ENCODE data around the gene GOLGA8M.
"Not testable (repeated sequence)": the region's sequence is repeated elsewhere in the genome, so short reads cannot be mapped to it uniquely, and the experiment has no call there.

The GOLGA8M gene

GRCh38 chr15:28712270-28712669, at the start of gene GOLGA8M:
TSS of gene GOLGA8M (minus strand) at chr15:28712421. CDS start at chr15:28712323, 98 bp downstream.
- DNase-seq (ENCODE audit: low read depth); H3K4me3 ChIP-seq (ENCODE audit: control insufficient read depth, low read depth, low read length): not testable (repeated sequence)

- not testable (repeated sequence) for H3K4me3 ChIP-seq (ENCODE audit: control insufficient read depth, low read depth, low read length); DNase-seq (ENCODE audit: low read depth)
These were observed 30.7 kb upstream of the GOLGA8M start for GRCh38 chr15:28742890-28743289.

- DNase-seq (ENCODE audit: low read depth) = not testable (repeated sequence)
- H3K4me3 ChIP-seq (ENCODE audit: control insufficient read depth, low read depth, low read length) = peak overlapping the region; percentile 22
These were observed 26.5 kb upstream of the GOLGA8M start for GRCh38 chr15:28738590-28739292.

DNA sequence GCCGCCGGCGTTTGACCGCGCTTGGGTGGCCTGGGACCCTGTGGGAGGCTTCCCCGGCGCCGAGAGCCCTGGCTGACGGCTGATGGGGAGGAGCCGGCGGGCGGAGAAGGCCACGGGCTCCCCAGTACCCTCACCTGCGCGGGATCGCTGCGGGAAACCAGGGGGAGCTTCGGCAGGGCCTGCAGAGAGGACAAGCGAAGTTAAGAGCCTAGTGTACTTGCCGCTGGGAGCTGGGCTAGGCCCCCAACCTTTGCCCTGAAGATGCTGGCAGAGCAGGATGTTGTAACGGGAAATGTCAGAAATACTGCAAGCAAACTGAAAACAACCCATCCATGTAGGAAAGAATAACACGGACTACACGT, 26.0 kb upstream of the GOLGA8M start:
- H3K4me3 ChIP-seq (ENCODE audit: control insufficient read depth, low read depth, low read length) = peak overlapping the region; percentile 22
- not testable (repeated sequence) for DNase-seq (ENCODE audit: low read depth)

DNA sequence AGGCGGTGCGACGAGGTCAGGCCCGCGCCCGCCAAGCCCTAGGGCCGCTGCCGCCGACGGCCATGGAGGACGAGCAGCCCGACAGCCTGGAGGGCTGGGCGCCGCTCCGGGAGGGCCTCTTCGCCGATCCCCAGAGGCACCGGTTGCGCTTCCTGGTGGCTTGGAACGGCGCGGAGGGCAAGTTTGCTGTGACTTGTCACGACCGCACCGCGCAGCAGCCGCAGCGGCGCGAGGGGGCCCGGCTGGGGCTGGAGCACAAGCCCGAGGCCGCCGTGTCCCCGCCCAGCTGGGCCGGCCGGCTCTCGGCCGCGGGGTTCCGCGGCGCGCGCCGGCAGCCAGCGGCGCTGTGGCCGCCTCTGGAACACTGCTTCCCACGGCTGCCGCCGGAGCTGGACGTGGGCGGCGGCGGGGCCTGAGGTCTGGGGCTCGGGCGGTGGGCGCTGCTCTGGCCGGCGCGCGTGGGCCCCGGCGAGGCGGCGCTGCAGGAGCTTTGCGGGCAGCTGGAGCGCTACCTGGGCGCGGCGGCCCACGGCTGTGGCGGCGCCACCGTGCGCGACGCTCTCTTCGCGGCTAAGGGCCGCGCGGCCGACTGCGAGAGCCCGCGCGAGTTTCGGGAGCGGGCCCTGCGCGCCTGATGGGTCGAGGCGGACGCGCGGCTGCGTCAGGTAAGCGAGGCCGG, 25.4 kb upstream of the GOLGA8M start:
- H3K4me3 ChIP-seq (ENCODE audit: control insufficient read depth, low read depth, low read length) = peak overlapping the region; percentile 30
- DNase-seq (ENCODE audit: low read depth) = not testable (repeated sequence)

- not testable (repeated sequence) for DNase-seq (ENCODE audit: low read depth)
These were observed 15.8 kb upstream of the GOLGA8M start for GRCh38 chr15:28728061-28728460.

DNA sequence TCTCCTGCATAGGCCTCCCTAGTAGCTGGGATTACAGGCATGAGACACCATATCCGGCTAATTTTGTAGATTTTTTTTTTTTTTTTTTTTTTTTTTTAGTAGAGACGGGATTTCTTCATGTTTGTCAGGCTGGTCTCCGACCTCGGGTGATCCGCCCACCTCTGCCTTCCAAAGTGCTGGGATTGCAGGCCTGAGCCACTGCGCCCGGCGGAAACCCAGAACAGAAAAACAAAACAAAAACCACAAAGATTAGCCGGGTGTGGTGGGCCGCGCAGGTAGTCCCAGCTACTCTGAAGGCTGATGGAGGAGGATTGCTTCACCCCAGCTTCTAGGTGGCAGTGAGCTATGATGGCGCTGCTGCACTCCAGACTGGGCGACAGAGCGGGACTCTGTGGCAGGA, 14.8 kb upstream of the GOLGA8M start:
- H3K4me3 ChIP-seq (ENCODE audit: control insufficient read depth, low read depth, low read length); DNase-seq (ENCODE audit: low read depth): not testable (repeated sequence)

More at GRCh38 chr15:28728061-28728460, 15.8 kb upstream of the GOLGA8M start:
- not testable (repeated sequence) for H3K4me3 ChIP-seq (ENCODE audit: control insufficient read depth, low read depth, low read length)

- no peak for DNase-seq (ENCODE audit: low read depth)
- TF ChIP-seq, protein P1, sequence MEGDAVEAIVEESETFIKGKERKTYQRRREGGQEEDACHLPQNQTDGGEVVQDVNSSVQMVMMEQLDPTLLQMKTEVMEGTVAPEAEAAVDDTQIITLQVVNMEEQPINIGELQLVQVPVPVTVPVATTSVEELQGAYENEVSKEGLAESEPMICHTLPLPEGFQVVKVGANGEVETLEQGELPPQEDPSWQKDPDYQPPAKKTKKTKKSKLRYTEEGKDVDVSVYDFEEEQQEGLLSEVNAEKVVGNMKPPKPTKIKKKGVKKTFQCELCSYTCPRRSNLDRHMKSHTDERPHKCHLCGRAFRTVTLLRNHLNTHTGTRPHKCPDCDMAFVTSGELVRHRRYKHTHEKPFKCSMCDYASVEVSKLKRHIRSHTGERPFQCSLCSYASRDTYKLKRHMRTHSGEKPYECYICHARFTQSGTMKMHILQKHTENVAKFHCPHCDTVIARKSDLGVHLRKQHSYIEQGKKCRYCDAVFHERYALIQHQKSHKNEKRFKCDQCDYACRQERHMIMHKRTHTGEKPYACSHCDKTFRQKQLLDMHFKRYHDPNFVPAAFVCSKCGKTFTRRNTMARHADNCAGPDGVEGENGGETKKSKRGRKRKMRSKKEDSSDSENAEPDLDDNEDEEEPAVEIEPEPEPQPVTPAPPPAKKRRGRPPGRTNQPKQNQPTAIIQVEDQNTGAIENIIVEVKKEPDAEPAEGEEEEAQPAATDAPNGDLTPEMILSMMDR (IDR thresholded peaks at IDR 0.05; ENCODE audit: control insufficient read depth, insufficient read depth, low read depth, low read length, missing control alignments) = no peak
- no peak overlapping the region for H3K4me3 ChIP-seq (ENCODE audit: control insufficient read depth, low read depth, low read length)
These were observed 13.9 kb upstream of the GOLGA8M start for GRCh38 chr15:28726102-28726501.

DNA sequence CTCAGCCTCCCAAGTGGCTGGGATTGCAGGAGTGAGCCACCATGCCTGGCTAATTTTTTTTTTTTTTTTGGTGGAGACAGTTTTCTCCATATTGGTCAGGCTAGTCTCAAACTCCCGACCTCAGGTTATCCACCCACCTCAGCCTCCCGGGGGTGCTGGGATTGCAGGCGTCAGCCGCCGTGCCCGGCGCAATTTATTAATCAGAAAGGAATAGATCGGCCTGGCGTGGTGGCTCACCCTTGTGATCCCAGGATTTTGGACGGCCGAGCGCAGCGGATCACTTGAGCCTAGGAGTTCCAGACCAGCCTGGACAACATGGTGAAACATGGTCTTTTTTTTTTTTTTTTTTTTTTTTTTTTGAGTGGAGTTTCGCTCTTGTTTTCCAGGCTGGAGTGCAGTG, 13.3 kb upstream of the GOLGA8M start:
- TF ChIP-seq, protein P1 (IDR thresholded peaks at IDR 0.05; ENCODE audit: control insufficient read depth, insufficient read depth, low read depth, low read length, missing control alignments) = no peak
- H3K4me3 ChIP-seq (ENCODE audit: control insufficient read depth, low read depth, low read length) = no peak overlapping the region
- no peak for DNase-seq (ENCODE audit: low read depth)

GRCh38 chr15:28723986-28724385, 11.8 kb upstream of the GOLGA8M start:
- H3K4me3 ChIP-seq (ENCODE audit: control insufficient read depth, low read depth, low read length); DNase-seq (ENCODE audit: low read depth): not testable (repeated sequence)

- not testable (repeated sequence) for DNase-seq (ENCODE audit: low read depth)
These were observed 7.4 kb upstream of the GOLGA8M start for GRCh38 chr15:28719626-28720025.

GRCh38 chr15:28718576-28718975, 6.4 kb upstream of the GOLGA8M start:
- not testable (repeated sequence) for DNase-seq (ENCODE audit: low read depth); H3K4me3 ChIP-seq (ENCODE audit: control insufficient read depth, low read depth, low read length)

More at GRCh38 chr15:28719626-28720025, 7.4 kb upstream of the GOLGA8M start:
- H3K4me3 ChIP-seq (ENCODE audit: control insufficient read depth, low read depth, low read length) = not testable (repeated sequence)

GRCh38 chr15:28714176-28714575, 2.0 kb upstream of the GOLGA8M start:
- DNase-seq (ENCODE audit: low read depth); H3K4me3 ChIP-seq (ENCODE audit: control insufficient read depth, low read depth, low read length): not testable (repeated sequence)

DNA sequence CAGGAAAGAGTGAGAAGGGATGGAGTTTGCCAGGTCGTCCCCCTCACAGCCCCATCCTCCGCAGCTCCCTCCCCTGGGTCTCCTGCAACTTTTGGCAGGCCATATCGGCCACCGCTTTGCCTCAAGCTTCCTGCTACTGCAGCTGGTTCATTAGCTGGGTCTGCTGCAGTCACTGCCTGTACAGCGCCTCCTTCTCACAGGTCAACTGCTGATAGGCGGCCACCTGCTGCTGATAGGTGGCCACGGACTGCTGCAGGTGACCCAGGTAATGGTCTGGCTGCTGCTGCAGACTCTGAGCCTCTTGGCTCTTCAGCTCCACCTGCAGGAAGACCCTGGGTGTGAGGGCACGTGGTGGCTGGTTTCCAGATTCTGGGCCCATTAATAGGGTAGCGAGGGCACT, 8.3 kb downstream of the GOLGA8M start:
- DNase-seq (ENCODE audit: low read depth); H3K4me3 ChIP-seq (ENCODE audit: control insufficient read depth, low read depth, low read length): not testable (repeated sequence)

DNA sequence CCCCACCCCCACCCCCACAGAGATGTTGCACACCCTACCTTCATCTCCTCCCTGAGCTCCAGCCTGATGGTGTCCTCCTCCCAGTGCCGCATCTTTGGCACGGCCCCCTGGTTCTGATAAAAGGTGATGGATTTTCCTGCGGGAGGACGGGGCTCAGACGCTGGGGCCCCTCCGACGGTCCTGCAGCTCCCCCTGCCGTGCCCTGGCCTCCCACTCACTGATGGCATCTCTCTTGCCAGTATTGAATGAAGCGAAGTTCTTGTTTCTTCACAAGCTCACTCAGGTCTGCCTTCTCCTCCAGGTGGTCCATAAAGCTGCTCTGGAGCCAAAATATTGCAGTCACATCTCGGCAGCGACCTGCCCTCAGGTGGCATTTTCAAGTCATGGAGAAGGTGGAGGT, 9.8 kb downstream of the GOLGA8M start:
- not testable (repeated sequence) for DNase-seq (ENCODE audit: low read depth); H3K4me3 ChIP-seq (ENCODE audit: control insufficient read depth, low read depth, low read length)

DNA sequence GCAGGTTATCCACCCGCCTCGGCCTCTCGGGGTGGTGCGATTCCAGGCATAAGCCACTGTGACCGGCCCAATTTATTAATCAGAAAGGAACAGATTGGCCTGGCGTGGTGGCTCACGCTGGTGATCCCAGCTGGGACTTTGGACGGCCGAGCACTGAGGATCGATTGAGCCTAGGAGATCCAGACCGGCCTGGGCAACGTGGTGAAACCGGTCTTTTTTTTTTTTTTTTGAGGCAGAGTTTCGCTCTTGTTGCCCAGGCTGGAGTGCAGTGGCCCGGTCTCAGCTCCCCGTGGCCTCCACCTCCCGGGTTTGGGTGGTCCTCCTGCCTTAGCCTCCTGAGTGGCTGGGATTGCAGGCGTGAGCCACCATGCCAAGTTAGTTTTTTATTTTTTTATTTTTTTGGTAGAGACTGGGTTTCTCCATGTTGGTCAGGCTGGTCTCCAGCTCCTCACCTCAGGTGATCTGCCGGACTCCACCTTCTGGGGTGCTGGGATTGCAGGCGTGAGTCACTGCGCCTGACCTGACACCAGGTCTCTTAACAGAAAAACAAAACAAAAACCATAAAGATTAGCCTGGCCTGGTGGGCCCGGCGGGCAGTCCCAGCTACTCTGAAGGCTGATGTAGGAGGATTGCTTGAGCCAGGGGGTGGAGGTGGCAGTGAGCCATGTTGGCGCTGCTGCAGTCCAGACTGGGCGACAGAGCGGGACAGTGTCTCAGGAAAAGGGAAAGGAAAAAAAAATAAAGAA, 18.0 kb downstream of the GOLGA8M start:
- not testable (repeated sequence) for DNase-seq (ENCODE audit: low read depth); H3K4me3 ChIP-seq (ENCODE audit: control insufficient read depth, low read depth, low read length)
